ENCODE data around the gene FNDC3A.

The FNDC3A gene, protein sequence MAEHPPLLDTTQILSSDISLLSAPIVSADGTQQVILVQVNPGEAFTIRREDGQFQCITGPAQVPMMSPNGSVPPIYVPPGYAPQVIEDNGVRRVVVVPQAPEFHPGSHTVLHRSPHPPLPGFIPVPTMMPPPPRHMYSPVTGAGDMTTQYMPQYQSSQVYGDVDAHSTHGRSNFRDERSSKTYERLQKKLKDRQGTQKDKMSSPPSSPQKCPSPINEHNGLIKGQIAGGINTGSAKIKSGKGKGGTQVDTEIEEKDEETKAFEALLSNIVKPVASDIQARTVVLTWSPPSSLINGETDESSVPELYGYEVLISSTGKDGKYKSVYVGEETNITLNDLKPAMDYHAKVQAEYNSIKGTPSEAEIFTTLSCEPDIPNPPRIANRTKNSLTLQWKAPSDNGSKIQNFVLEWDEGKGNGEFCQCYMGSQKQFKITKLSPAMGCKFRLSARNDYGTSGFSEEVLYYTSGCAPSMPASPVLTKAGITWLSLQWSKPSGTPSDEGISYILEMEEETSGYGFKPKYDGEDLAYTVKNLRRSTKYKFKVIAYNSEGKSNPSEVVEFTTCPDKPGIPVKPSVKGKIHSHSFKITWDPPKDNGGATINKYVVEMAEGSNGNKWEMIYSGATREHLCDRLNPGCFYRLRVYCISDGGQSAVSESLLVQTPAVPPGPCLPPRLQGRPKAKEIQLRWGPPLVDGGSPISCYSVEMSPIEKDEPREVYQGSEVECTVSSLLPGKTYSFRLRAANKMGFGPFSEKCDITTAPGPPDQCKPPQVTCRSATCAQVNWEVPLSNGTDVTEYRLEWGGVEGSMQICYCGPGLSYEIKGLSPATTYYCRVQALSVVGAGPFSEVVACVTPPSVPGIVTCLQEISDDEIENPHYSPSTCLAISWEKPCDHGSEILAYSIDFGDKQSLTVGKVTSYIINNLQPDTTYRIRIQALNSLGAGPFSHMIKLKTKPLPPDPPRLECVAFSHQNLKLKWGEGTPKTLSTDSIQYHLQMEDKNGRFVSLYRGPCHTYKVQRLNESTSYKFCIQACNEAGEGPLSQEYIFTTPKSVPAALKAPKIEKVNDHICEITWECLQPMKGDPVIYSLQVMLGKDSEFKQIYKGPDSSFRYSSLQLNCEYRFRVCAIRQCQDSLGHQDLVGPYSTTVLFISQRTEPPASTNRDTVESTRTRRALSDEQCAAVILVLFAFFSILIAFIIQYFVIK

DNA sequence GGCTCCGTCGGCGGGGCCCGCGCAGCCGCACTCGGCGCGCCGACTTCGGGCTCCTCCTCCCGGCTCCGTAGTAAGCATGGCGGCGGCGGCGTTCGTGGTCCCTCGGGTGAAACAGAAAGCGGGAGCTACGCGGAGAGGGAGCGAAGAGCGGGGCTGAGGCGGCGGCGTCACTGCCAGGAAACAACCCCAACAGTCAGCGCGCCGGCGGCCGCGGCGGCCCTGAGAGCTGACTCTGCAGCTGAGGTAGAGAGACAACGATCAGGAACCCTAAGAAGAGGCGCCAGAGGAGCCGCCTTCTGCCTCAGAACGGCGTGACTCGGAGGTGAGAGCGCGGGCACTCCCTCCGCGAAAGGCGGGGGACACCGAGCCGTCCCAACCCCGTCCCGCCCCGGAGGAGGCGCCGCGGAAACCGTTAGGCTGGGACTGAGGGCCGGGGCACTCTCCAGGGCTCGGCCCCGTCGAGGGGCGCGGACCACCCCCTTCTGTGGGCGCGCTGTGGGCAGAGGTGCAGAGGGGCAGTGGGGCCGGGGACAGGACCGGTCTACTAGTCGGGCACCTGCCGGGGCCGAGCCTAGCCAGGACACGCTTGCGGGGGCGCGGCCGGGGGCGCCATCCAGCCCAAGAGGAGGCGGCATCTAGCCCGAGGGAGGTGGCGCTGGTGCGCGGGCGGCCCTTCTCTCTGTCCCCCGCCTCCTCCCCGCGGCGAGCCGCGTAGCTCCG is at the start of gene FNDC3A:
Gene FNDC3A (plus strand): TSS at position 57 of the 720 bp plus-strand sequence. CDS start 30,279 bp downstream, outside the sequence.
- DNase-seq = peak; percentile 44 to 82

DNA sequence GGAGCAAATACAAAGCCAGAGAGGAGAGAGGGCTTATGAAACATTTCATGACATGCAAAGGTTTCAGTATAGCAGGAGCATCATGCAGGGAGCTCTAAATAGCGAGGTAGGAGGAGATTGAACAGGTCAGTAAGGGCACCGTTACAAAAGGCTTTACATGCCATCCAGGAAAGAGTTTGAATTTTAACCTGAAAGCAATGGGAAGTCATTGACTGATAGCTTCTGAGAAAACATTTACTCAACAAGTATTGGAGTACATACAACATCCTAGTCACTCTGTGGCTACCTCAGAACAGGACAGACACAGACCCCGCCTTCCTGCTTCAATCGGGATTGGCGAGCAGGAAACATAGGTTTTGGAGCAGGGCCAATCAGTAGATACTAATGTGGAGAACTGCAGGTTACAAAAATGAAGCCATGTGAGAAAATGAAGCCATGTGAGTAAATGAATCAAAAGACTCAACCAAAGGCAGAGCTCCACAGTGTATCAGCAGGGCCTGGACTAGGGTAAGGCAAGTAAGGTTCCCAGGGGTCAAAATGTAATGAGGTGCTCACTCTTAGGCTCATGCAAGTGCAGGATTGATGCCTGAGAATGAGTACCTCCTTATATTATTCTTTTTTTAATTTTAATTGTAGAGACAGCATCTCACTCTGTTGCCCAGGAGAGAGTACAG is 46.8 kb upstream of the FNDC3A start:
- DNase-seq = no peak

- DNase-seq = no peak
Measured at GRCh38 chr13:48930918-48931317, 44.8 kb upstream of the FNDC3A start.

GRCh38 chr13:48938308-48938943 is 37.3 kb upstream of the FNDC3A start:
- DNase-seq = no peak

DNA sequence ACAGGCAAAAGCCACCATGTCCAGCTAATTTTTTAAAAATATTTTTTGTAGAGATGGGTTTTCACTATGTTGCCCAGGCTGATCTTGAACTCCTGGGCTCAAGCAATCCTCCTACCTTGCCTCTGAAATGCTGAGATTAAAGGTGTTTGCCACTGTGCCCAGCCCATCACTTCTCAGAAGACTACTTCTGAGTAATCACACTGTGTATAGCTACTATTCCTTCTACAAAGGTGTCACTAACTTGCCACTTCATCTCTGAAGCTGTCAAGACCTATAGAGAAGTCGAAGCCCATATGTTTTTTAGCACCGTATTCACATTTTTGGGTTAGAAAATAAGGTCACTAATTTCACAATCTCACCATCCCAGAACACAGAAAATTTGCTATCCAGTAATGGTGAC is 36.0 kb upstream of the FNDC3A start:
- no peak for DNase-seq

DNA sequence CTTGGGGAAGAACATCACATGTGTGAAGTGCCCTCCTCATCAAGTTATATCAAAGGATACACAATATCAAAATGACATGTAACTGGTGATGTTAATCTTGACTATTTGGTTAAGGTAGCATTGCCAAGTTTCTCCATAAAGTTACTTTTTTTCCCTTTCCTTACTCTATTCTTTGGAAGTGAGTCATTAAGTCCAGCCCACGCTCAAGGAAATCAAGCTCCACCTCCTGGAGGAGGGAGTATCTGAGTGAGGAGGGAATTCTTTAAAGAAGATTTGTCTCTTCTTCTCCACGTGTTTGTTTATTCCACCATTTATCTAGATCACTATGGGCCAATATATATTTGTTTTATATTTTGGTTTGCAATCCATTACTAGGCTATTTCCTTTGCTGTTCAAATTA is 33.6 kb upstream of the FNDC3A start:
- no peak for DNase-seq

DNA sequence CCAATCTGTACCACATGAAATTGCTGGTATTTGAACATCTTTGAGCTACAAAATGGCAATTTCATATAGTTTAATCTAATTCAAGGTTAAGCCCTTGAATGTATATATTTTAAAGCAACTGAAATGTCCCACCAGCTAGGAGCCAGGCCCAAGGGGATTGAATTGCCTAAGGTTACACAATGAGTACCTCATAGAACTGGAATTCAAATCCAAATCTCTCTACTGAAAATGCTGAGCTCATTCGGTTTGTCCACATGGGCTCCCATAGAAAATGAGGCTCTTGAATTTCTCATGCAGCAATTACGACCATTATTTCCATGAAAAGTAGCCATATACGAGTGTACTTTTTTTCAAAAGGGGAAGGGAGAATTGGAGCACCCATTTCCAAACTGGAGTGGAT is 31.5 kb upstream of the FNDC3A start:
- DNase-seq = no peak

GRCh38 chr13:48945626-48946025 is 30.1 kb upstream of the FNDC3A start:
- no peak for DNase-seq

DNA sequence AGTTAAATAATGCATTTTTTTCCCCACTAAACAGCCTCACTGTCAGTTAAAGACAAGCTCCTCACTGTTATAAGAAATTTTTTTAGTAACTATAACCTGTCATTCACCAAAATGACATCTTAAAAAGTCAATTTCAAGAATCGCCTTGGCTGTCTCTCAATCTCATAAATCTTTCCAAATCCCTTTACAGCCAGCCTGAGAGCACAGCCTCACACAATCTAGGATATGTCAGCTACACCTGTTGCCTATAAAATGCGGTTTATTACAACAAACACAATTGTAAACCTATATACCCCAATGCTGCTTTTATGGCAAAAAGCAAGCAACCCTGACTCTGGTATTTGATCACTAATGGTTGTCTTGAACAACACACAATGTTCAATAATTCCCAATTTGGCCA is 29.5 kb upstream of the FNDC3A start:
- DNase-seq = no peak

DNA sequence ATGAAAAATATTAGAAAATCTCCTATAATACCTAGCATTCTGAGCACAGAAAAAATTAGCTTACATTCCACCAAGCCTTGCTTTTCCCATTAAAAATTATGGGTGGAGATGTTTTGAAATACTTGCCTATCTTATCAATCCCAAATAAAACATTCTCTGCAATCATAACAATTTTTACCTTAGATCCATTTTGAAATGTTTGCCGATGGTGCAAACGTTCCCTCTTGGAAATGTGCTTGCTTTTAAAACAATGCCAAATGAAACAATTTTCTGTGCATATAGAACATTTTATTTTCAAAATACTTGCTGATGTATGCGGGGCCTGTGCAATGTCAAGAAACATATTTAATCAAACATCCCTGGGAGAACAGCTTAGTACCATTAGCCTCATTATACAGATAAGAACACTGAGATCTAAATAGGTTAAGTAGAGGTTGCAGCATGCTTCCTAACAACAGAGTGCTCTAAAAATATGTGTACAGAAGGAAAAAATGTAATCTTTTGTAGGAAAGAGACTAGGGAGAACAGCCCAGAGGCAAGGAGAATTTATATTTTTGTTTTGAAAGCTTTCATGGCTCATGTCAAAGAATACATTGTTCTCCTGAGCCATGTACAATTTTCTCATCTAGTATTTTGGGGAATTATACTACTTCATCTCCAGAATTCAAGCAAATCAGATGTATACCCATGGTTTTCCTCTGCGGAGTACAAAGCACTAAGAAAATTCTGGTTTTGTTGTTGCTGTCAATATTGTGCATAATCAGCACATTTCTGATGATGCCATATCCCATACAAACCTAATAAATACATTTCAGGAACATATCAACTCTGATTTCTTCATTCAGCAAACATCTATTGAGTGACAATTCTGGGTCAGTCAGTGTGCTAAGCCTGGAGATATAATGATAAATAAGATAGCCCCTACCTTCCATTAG is 25.9 kb upstream of the FNDC3A start:
- no peak for DNase-seq

DNA sequence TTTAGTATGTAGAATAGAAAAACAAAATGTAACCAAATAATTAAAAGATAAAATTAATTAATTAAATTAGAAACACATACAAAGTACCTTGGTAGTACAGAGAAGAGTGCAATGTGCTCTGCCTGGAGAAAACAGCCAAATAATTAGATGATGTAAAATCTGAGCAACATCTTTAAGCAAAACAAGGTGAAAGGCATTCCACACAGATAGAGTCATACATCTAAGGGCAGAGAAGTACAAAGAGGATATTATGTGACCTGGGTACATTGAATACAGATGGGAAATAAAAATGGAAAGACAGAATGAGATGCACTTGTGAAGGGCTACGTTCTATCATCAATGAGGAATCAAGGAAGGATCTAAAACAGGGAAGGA is 25.2 kb upstream of the FNDC3A start:
- DNase-seq = no peak

GRCh38 chr13:48954081-48954480 is 21.6 kb upstream of the FNDC3A start:
- no peak for DNase-seq

GRCh38 chr13:48955536-48955935 is 20.2 kb upstream of the FNDC3A start:
- no peak for DNase-seq

- DNase-seq = no peak
Measured at GRCh38 chr13:48961379-48961778, 14.3 kb upstream of the FNDC3A start.

GRCh38 chr13:48962281-48962680 is 13.4 kb upstream of the FNDC3A start:
- DNase-seq = no peak

- DNase-seq = no peak
Measured at GRCh38 chr13:48965736-48966135, 10.0 kb upstream of the FNDC3A start.

DNA sequence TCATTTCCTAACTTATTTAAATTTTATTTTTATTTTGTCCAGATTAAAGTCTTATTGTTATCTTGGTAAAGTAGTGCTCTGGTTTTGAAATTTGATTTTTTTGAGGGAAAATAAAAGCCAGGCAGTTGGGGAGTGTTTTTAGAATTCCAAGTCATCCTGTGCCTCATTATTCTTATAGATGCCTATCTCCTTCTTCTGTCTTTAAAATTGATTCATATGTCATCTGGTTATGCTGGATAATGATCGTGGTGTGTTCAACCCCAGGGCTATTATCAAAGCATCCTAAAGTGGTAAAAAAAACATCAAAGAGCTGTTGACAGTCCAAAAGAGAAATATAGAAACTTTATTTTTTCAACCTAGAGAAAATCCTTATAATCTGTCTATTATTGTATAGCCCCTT is 6.0 kb upstream of the FNDC3A start:
- DNase-seq = no peak

GRCh38 chr13:48973845-48974431 is 1.8 kb upstream of the FNDC3A start:
- DNase-seq = no peak

DNA sequence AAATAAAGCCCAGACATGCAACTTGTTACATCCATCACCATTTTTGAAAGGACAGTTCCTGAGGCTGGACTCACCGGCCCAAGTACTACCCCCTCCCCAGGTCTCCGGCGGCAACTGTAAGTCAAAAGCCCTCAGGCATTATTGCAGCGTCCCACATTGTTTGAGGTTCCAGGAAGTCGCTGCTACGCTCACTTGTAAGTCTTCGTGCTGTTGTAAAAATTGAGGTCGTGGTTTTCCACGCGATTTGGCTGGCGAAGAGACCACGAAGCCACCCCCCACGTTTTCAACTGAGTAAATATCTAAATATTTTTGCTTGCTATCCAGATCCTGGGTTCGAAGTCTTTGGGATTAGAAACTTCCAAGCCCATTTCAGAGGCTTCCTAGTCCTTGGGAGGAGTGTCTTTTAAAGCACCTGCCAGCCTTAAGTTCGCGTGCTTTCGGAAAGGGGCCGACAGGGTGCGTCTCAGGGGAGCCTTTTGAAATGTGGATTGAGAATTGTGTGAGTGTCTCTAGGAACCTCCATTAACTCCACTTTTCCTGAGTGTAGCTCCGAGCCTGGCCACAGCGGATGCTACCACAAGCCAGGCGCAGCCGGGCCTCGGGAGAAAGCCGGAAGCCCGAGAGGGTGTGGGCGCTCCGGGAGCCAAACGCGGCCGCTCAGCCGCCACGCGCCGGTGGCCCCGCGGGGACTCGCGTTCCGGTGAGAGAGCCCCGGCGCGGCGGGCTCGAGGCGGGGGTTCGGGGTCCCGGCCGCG is 434 bp upstream of the FNDC3A start:
- peak; percentile 32 to 55 for DNase-seq

Data from SHP77 (cell line).